ENCODE results near the gene MAST1.
"Not testable (repeated sequence)": the region's sequence is repeated elsewhere in the genome, so short reads cannot be mapped to it uniquely, and the experiment has no call there.

MAST1 gene

DNA sequence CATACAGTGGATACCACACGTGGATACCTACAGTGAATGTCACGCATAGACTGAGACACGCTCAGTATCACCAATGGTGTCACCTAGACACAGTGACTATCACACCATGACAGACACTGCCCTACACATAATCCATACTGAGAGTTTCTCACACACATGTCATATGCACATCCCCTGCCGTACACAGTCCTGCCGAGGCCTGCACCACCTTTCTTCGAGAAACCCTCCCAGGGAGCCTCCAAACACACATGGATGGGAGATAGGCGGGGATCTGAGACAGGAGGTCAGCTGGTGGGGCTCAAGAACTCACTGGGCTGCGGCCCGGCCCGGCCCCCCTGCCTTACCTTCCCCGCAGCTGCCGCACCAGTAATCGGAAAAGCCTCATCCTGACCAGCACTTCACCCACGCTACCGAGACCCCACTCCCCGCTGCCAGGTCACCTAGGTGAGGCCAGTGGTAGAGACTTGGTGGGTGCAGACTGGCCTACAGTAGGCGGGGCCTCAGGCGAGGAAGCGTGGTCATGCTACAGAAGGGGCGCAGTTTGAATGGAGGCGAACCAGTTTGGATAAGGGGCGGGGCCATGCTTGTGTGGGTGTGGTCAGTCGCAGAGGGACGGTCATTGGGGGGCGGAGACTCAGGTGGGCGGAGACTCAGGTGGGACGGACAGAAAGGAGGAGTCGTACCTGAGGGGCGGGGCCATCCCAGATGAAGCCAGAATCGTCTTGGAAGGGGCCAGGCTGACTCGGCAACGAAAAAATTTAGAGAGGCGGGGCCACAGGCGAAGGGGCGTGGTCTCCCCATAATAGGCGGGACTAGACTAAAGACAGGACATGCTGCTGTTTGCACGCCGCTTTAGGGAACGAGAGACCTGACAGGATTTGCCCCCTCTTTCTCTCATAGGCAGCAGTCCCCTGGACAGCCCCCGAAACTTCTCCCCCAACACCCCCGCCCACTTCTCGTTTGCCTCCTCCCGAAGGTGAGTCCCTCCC lies 2.1 kb downstream of the MAST1 start:
- DNase-seq: peak; percentile 71
- no peak for ATAC-seq

DNA sequence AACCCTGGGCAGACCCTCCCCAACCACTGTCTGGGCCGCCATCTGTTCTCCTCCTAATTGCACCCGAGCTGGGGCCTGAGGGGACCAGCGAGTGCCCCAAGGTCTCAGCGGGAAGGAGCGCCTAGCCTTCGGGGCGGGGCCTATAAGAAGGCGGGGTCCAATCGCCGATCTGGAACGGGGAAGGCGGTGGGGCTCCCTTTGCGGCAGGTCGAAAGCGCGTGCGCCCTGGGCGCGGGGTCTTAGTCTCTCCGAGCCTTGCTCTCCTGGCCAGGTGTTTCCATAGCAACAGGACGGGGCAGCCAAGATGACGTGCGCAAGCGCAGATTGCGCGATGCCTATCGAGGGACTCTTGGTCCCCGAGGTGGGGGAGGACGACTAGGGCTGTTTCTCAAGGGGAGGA lies 2.8 kb downstream of the MAST1 start:
- DNase-seq: peak; percentile 34
- no peak for ATAC-seq

DNA sequence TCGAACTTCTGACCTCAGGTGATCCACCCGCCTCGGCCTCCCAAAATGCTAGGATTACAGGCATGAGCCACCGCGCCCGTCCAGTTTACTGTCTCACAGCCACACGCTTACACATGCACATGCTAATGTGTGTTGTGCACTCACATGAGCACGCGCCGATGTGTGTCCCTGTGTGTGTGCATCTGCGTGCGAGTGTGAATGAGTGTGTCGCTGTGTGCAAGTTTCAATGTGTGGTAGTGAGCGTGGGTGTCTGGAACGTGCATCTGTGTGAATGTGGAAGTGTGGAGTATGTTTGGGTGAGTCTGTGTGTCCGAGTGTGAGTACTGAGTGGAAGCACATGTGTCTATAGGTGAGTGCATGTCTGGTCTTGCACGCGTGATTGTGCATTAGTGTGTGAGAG lies 4.2 kb downstream of the MAST1 start:
- no peak for ATAC-seq
- no peak for DNase-seq

DNA sequence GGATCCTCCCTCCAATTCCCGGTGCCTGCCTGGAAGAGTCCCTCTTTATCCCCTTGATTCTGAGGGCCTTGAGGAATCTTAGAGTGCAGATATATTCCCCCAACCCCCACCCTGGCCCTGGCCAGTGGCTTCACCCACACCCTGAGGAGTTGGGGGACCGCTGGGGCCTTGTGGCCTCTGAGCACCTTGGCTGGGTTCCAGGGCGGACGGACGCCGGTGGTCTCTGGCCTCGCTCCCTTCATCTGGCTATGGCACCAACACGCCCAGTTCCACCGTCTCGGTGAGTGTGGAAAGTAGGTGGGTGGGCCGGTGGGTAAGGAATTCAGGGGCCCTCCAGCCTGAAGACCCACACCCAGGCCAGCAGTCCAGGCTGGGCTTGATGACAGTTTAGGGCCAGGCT lies 5.0 kb downstream of the MAST1 start:
- ATAC-seq (no peak), DNase-seq (no peak)

- DNase-seq (no peak), ATAC-seq (no peak)
Measured at GRCh38 chr19:12843999-12844732, 5.9 kb downstream of the MAST1 start.

- ATAC-seq, DNase-seq: not testable (repeated sequence)
Measured at GRCh38 chr19:12846613-12847012, 8.3 kb downstream of the MAST1 start.

GRCh38 chr19:12847159-12848139 lies 9.1 kb downstream of the MAST1 start:
- DNase-seq (peak; percentile 95), ATAC-seq (peak; percentile 98)

DNA sequence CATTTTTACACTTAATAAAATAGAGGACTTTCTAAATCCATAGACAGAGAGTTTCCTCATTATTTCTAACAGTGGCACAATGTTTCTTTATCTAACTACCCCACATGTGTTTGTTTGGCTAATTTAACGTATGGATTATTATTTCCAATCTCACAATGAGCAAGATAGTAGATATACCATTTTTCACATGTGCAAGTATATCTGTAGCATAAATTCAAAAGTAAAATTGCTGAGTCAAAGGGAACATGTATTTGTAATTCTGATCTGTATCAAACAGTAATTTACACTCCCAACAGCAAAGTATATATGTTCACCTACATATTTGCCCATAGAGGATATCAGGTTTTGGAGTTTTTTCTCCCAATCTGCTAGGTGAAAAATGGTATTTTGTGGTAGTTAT lies 18.3 kb downstream of the MAST1 start:
- ATAC-seq (no peak), DNase-seq (no peak)

- no peak for ATAC-seq
- no peak for DNase-seq
Measured at GRCh38 chr19:12858041-12858928, 20.0 kb downstream of the MAST1 start.

- DNase-seq: no peak
- no peak for ATAC-seq
Measured at GRCh38 chr19:12859546-12859945, 21.2 kb downstream of the MAST1 start.

DNA sequence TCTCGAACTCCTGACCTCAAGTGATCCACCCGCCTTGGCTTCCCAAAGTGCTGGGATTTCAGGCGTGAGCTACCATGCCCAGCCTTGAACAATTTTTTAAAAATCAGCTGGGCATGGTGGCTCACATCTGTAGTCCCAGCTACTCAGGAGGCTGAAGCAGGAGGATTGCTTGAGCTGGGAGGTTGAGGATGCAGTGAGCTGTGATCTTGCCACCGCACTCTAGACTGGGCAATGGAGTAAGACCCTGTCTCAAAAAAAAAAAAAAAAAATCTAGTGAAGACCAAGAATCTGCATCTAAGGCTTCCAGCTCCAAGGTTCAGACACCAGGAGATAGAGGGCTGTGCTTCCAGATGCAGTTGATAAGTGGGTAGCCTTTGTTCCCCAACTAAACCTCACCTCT lies 25.8 kb downstream of the MAST1 start:
- no peak for ATAC-seq
- DNase-seq: no peak

GRCh38 chr19:12864721-12865715 lies 26.7 kb downstream of the MAST1 start:
- DNase-seq: no peak

DNA sequence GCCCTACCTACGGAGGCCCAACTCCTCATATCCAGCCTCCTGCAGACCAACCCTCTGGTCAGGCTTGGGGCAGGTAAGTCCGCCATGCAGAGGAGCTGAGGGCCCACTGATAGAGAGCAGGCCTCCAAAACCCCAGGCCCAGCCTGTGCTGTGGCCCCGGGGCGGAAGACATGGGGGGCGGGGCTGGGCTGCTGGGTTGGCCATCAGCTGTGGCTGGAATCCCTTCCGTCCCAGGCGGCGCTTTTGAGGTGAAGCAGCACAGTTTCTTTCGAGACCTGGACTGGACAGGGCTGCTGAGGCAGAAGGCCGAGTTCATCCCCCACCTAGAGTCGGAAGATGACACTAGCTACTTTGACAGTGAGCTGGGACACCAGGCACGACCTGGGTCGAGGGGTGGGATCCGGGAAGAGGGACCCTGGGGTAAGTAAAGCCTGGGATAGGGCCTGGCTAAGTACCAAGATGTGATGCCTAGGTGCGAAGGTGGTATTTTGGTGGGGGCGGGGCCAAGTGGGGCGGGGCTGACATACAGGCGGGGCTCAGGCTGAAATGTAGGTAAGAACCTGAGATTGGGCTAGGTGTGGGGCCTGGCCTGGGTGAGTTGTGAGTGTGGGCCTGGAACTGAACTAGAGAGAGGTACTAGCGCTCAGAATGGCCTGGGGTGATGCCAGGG lies 27.6 kb downstream of the MAST1 start:
- no peak for ATAC-seq
- no peak for DNase-seq

More at GRCh38 chr19:12864721-12865715, 26.7 kb downstream of the MAST1 start:
- ATAC-seq: no peak

DNA sequence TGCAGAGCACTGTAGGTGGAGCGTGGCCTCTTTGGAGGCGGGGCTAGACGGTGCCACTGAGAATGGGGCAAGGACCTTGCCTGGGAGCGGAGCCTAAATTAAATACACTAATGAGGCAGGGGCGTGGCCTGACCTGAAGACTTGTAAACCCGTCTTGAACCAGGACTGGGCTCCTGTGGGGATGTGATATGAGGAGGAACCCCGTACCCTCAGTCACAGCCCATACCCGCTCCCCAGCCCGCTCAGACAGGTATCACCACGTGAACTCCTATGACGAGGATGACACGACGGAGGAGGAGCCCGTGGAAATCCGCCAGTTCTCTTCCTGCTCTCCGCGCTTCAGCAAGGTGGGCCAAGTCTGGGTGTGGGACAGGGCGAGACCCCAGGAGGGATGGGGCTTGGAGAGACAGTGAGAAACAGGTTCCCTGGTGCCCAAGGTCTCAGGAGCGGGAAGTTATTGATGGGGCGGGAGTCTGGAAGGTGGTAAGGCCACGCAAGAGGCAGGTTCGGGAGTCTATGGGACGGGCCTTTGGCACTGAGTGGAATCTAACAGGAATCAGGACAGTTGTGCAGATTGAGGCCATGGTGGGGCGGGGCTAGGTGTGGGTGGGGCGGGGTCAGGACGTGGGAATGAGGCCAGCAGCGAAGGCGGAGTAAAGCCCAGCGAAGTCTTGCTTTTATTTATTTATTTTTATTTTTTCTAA lies 28.3 kb downstream of the MAST1 start:
- no peak for DNase-seq
- ATAC-seq: no peak

- ATAC-seq: peak; percentile 71
- DNase-seq: peak; percentile 81
Measured at GRCh38 chr19:12867120-12868099, 29.1 kb downstream of the MAST1 start.

DNA sequence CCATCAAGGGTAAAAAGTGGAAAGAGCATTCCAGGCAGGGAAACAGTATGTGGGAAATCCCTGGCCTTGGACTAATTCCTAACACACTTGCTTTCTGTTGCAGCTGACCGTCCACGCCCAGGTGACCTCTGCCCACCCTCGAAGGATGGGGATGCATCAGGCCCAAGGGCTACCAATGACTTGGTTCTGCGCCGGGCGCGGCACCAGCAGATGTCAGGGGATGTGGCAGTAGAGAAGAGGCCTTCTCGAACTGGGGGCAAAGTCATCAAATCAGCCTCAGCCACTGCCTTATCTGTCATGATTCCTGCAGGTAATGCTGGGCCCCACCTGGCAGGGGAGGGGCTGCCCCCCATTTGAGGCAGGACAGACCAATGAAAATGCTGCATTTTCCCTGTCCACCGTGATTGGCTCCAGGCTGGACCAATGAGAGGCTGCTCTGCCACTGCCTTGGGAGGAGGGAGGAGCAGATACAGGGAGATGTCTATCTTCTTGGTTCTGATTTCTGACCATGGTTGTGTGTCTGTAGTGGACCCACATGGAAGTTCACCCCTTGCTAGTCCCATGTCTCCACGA lies 30.3 kb downstream of the MAST1 start:
- ATAC-seq: no peak
- DNase-seq: peak; percentile 38

DNA sequence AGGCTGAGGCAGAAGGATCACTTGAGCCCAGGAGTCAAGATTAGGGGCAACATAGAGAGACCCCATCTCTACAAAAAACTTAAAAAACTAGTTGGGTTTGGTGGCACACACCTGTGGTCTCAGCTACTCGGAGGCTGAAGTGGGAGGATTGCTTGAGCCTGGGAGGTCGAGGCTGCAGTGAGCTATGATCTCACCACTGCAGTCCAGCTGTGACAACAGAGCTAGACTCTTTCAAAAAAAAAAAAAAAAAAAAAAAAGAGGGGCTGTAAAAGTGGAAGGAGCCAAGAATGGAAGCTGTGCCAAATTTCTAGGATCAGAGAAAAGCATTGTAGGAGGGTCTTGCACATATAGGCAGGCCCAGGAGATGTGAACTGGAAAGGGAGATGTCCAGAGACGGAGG lies 33.4 kb downstream of the MAST1 start:
- DNase-seq (no peak), ATAC-seq (no peak)

Data from stimulated activated naive CD8-positive, alpha-beta T cell treated with anti-CD3 and anti-CD28 coated beads, Interleukin-15, Interleukin-2, amounts not matched to agents 100 U/mL and 50 U/mL, for 24 hours (primary cell).